Measurements from ENCODE around the gene INMT.

GRCh38 chr7:30750683-30751650 is 968 bp upstream of the INMT start:
- no peak for TF ChIP-seq MAFK (IDR thresholded peaks at IDR 0.05; ENCODE audit: low read depth, low read length)
- TF ChIP-seq TEAD4 (IDR thresholded peaks at IDR 0.05; ENCODE audit: low read depth, low read length) = no peak
- no peak for TF ChIP-seq CTCF (IDR thresholded peaks at IDR 0.05; ENCODE audit: control extremely low read depth in 1 of 3, insufficient read depth in 1 of 3, low read depth in 1 of 3, low read length in 3 of 3)
- TF ChIP-seq SIRT6 (IDR thresholded peaks at IDR 0.05; ENCODE audit: low read length) = no peak
- no peak for TF ChIP-seq CHD2 (IDR thresholded peaks at IDR 0.05; ENCODE audit: low read length)
